GM18907 (cell line): ENCODE measurements around the gene DHRSX.
"Not testable (repeated sequence)": the region's sequence is repeated elsewhere in the genome, so short reads cannot be mapped to it uniquely, and the experiment has no call there.

Source experiments
- ATAC-seq: cut with Tn5 transposase; IDR thresholded peaks from one replicate; pipeline ENCODE4 v1.9.1; 2021; ENCODE audit warnings: mild to moderate bottlenecking, moderate library complexity; ENCODE audit not compliant: unreplicated experiment

Gene DHRSX

DNA sequence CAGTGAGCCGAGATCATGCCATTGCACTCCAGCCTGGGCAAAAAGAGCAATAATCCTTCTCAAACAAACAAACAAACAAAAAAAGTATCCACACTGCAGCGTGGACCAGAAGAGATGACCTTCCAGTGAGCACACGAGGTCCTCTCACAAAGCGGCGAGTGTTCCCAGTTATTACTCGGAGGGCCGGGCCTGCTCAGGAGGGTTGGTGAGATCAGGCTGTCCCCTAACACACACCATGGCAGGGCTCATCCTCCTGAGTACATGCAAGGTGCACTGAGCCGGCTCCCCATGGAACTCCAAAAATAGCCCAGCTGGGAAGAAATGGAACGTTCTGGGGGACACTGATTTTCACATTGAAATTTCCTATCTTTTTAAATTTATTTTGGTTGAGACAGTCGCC, 40.7 kb downstream of the DHRSX start:
- not testable (repeated sequence) for ATAC-seq

DNA sequence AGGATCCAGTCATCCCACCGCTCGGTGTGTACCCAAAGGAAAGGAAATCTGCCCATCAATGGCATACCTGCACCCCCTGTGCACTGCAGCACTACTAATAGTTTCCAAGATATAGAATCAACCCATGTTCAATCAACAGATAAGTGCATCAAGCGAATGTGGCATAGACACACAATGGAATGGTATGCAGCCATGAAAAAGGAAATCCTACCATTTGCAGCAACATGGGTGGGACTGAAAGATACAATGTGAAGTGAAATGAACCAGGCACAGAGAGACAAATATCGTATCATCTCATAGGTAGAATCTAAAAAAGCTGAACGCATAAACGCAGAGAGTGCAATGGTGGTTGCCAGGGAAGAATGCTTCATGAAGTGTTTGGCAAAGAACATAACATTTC, 42.5 kb downstream of the DHRSX start:
- no peak for ATAC-seq

DNA sequence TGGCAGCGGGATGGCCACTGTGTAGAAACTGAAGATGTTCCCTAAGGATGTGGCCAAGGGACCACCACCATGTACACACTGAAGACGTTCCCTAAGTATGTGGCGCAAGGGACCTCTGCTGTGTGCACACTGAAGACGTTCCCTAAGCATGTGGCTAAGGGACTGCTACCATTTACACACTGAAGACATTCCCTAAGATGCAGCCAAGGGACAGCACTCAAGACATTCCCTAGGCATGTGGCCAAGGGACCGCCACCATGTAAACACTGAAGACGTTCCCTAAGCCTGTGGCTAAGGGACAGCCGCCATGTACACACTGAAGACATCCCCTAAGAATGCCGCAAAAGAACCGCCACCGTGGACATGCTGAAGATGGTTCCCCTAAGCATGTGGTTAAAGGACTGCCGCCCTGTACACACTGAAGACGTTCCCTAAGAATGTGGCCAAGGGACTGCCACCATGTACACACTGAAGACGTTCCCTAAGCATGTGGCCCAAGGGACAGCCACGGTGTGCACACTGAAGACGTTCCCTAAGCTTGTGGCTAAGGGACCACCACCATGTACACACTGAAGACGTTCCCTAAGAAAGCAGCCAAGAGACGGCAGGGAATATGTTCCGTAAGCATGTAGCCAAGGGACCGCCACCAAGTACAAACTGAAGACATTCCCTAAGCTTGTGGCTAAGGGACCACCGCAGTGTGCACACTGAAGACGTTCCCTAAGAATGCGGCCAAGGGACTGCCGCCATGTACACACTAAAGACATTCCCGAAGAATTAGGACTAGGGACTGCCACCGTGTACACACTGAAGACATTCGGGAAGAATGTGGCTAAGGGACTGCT, 43.3 kb downstream of the DHRSX start:
- ATAC-seq, result no peak

DNA sequence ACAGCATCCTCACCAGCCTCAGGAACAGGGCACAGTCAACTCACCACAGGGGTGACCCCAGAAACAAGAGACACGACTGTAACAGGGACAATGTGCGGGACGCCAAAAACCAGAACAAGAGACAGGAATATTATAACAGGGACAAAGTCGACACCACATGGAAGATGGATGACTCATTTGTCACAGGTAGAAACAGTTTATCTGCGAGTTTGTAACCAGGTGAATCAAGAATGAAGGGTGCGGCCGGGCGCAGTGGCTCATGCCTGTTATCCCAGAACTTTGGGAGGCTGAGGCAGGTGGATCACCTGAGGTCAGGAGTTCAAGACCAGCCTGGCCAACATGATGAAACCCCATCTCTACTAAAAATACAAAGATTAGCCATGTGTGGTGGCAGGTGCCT, 44.7 kb downstream of the DHRSX start:
- ATAC-seq, result not testable (repeated sequence)

DNA sequence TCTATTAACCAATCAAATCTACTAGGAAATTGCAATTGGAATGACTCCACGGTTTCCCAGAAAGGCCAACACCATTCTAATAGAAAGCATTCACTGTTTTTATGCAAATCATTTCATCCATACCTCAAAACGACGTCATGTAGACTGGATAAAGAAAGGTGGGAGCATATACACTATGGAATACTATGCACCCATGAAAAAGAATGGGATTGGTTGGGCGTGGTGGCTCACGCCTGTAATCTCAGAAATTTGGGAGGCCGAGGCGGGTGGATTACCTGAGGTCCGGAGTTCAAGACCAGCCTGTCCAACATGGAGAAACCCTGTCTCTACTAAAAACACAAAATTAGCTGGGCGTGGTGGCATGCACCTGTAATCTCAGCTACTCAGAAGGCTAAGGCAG, 46.2 kb downstream of the DHRSX start:
- not testable (repeated sequence) for ATAC-seq

DNA sequence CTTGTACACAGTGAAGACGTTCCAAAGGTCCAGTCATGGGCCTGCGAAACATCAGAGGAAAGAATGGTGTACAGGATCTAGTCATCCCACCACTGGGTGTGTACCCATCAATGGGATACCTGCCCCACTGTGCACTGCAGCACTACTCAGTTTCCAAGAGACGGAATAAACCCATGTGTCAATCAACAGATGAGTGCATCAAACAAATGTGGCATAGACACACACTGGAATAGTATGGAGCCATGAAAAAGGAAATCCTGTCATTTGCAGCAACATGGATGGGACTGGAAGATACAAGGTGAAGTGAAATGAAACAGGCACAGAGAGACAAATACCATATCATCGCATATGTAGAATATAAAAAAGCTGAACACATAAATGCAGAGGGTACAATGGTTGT, 48.0 kb downstream of the DHRSX start:
- no peak for ATAC-seq

DNA sequence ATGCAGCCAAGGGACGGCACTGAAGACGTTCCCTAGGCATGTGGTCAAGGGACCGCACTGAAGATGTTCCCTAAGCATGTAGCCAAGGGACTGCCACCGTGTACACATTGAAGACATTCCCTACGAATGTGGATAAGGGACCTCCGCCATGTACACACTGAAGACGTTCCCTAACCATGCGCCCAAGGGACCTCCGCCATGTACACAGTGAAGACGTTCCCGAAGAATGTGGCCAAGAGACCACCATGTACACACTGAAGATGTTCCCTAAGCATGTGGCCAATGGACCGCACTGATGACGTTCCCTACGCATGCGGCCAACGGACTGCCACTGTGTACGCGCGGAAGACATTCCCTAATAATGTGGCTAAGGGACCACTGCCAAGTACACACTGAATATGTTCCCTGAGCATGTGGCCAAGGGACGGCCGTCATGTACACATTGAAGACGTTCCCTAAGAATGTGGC, 48.4 kb downstream of the DHRSX start:
- ATAC-seq, result no peak

DNA sequence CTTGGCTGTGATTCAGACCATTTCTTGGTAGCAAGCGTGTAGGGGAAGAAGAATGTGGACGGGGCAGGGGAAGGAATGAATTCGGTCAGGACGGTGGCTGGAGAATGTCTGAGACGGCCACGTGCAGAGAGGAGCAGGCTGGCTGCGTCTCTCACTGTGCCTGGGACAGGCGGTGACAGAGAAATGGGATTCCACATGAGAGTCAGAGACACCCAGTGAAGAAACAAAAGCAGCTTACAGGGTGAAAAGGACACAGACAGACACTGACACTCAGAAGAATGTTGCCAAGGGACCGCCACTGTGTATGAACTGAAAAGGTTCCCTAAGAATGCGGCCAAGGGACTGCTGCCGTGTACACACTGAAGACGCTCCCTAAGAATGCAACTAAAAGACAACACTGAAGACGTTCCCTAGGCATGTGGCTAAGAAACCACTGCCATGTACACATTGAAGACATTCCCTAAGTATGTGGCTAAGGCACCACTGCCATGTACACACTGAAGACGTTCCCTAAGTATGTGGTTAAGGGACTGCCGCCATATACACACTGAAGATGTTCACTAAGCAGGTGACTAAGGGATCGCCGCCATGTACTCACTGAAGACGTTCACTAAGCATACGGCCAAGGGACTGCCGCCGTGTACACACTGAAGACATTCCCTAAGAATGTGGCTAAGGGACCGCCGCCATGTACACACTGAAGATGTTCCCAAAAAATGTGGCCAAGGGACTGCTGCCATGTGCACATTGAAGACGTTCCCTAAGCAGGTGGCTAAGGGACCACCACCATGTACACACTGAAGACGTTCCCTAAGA, 49.1 kb downstream of the DHRSX start:
- ATAC-seq, result no peak

DNA sequence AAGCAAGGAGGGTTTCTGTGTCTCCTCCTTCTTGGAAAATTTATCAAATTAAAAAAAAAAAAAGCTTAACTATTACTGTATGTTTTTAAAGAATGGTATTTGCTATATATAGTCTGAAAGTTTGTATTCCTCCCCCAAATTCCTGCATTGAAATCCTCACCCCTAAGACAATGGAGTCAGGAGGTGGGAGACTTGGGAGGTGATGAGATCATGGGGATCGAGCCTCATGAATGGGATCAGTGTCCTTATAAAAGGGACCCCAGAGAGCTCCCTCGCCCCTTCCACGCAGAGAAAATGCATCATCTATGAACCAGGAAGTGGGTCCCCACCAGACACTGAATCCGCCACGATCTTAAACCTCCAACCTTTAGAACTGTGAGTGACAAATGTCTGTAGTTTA, 50.1 kb downstream of the DHRSX start:
- ATAC-seq, result no peak

DNA sequence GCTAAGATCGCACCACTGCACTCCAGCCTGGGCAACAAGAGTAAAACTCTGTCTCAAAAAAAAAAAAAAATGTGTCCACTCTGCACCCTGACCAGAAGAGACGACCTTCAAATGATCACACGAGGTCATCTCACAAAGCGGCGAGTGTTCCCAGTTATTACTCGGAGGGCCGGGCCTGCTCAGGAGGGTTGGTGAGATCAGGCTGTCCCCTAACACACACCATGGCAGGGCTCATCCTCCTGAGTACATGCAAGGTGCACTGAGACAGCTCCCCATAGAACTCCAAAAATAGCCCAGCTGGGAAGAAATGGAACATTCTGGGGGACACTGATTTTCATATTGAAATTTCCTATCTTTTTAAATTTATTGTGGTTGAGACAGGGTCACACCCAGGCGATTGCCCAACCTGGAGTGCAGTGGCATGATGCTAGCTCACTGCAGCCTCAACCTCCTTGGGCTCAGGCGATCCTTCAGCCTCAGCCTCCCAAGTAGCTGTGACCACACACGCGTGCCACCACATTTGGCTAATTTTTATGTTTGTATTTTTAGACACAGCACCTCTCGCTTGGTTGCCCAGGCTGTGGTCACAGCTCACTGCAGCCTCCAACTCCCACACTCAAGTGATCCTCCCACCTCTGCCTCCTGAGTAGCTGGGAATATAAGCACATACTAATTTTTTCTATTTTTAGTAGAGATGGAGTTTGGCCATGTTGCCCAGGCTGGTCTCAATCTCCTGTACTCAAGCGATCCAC, 51.5 kb downstream of the DHRSX start:
- peak; percentile 54 for ATAC-seq

DNA sequence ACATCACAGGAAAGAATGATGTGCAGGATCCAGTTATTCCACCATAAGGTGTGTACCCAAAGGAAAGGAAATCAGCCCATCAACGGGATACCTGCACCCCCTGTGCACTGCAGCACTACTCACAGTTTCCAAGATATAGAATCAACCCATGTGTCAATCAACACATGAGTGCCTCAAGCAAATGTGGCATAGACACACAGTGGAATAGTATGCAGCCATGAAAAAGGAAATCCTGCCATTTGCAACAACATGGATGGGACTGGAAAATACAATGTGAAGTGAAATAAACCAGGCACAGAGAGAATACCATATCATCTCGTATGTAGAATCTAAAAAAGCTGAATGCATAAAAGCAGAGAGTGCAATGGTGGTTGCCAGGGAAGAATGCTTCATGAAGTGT, 53.3 kb downstream of the DHRSX start:
- no peak for ATAC-seq

DNA sequence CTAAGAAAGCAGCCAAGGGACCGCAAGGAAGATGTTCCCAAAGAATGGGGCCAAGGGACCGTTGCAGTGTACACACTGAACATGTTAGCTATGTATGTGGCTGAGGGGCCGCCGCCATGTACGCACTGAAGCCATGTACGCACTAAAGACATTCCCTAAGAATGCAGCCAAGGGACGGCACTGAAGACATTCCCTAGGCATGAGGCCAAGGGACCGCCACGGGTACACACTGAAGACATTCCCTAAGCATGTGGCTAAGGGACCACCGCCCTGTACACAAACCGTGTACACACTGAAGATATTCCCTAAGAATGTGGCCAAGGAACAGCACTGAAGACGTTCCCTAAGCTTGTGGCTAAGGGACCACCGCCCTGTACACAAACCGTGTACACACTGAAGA, 54.0 kb downstream of the DHRSX start:
- no peak for ATAC-seq

DNA sequence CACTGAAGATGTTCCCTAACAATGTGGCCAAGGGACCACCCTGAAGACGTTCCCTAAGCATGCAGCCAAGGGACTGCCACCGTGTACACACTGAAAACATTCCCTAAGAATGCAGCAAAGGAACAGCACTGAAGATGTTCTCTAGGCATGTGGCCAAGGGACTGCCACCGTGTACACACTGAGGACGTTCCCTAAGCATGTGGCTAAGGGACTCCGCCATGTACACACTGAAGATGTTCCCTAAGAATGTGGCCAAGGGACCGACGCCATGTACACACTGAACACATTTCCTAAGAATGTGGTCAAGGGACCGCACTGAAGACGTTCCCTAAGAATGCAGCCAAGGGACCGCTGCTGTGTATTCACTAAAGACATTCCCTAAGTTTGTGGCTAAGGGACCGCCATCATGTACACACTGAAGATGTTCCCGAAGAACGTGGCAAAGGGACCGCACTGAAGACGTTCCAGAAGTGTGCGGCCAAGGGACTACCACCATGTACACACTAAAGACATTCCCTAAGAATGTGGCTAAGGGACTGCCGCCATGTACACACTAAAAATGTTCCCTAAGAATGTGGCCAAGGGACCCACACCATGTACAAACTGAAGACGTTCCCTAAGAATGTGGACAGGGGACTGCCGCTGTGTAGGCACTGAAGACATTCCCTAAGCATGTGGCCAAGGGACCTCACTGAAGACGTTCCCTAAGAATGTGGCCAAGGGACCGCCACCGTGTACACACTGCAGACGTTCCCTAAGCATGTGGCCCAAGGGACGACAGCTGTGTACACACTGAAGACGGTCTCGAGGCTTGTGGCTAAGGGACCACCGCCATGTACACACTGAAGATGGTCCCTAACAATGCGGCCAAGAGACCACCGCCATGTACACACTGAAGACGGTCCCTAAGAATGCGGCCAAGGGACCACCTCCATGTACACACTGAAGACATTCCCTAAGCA, 54.8 kb downstream of the DHRSX start:
- no peak for ATAC-seq

DNA sequence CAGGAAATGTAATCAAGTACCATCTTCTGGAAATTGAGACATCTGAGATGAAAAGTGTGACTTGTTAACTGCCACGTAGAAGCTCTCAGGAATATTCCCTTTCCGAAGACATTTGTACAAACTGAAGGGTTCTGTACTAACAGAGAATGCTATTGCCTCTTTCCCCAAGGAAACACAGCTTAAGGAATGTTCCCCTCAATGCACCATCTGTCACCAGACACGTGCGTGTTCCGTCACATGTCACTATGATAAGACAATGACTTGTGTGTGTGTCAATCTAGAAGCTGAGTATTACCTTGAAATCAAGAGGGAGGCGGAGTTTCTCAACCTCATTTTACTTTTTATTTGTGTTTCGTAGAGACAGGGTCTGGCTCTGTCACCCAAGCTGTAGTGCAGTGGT, 58.1 kb downstream of the DHRSX start:
- no peak for ATAC-seq

DNA sequence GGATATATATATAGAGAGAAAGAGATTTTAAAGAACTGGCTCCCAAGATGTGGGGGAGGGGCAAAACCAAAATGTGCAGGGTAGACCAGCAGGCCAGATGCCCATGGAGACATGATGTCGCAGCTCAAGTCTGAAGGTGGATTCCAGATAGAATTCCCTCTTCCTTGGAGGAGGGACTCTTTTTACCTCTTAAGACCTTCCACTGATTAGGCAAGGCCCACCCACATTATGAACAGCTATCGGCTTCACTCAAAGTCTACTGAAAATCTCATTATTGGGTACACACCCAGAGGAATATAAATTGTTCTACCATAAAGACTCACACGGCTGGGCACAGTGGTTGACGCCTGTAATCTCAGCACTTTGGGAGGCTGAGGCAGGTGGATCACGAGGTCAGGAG, 59.3 kb downstream of the DHRSX start:
- no peak for ATAC-seq

DNA sequence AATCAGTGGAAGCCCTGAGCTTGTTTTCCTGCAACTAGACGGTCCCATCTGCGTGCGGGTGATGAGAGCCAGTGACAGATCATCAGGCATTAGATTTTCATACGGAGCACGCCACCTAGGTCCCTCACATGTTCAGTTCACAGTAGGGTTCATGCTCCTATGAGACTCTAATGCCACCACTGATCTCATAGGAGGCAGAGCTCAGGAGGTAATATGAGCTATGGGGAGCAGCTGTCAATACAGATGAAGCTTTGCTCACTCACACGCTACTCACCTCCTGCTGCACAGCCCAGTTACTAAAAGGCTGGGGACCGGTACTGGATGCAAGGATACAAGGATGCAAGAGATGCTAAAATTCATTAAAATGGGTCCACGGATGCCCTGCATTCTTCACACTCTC, 61.2 kb downstream of the DHRSX start:
- ATAC-seq, result no peak

DNA sequence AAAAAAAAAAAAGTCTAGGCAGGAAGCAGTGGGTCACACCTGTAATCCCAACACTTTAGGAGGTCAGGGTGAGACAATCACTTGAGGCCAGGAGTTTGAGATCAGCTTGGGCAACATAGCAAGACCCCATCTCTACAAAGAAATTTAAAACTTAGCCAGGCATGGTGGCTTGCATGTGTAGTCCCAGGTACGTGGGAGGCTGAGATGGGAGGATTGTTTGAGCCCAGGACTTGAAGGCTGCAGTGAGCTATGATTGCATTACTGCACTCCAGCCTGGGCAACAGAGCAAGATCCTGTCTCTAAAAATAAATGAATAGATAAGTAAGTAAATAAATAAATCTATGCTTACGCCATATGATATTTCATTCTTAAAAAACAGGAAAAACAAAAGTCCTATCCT, 65.3 kb downstream of the DHRSX start:
- no peak for ATAC-seq

DNA sequence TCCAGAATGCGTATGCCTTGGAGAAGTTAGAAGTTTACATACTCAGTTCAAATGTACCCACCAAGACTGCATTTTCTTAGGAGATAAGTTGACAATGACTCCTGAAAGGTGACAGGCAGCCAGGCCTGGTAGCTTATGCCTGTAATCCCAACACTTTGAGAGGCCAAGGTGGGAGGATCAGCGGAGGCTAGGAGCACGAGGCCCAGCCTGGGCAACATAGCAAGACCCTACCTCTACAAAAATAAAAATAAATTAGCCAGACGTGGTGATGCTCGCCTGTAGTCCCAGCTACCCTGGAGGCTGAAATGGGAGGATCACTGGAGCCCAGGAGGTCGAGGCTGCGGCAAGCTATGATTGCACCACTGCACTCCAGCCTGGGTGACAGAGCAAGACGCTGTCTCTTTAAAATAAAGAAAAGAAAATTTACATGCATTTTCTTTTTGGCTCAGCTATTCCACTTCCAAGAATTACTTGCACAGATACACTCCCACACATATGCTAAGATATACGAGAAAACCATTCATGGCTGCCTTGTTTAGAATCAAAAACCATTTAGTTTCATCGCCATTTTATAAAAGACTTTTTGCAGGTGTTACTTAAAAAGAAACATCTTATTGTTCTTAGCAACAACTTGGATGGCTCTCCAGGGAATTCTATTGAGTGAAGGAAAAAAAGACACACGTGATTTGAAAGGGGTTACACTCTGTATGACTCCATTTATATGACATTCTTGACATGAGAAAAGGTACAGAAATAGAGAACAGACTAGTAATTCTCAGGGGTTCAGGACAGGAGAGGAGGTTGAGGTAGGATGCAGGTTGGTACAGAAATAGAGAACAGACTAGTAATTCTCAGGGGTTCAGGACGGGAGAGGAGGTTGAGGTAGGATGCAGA, 66.3 kb downstream of the DHRSX start:
- ATAC-seq, result no peak

DNA sequence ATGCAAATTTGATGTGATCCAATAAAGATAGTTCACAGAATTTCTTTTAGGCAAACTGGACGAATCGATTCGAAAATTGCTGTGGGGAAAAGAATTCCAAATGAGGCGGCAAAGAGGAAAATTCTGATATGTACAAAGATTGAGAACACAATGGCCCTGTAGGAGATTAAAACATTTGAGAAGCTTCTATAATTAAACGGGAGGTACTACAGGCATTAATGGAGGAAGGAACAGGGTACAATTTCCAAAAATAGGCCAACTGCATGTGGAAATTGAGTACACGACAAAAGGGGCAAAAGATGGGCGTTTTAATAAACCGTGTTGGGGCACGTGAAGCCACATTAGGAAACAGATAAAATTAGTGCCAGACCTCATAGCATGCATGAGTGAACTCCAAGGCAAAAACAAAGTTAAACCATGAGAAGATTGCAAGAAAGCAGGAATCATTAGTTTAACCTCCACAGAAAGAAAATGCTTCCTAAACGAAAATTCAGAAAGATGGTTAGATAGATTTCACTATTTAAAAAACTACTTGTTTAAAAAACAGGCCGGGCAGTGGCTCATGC, 68.4 kb downstream of the DHRSX start:
- no peak for ATAC-seq
